Liver (tissue), 3 donors: ENCODE results near the gene RUNX1.

Experiments used
- GABPA ChIP-seq, 2 donors: IDR thresholded peaks in 1 of 2; conservative IDR thresholded peaks in 1 of 2; 2 replicates each; pipeline ENCODE4 v1.6.1; 2016; ENCODE audit warnings: antibody characterized with exemption in 2 of 2, mild to moderate bottlenecking in 1 of 2, moderate library complexity in 1 of 2
- JUND ChIP-seq, 2 donors: IDR thresholded peaks; 2 replicates each; pipeline ENCODE4 v1.6.1; 2016; ENCODE audit warnings: antibody characterized with exemption in 2 of 2
- RAD21 ChIP-seq, 2 donors: IDR thresholded peaks; 2 replicates each; pipeline ENCODE4 v1.6.1; 2016; ENCODE audit warnings: antibody characterized with exemption in 2 of 2, mild to moderate bottlenecking in 2 of 2
- RXRA ChIP-seq, 2 donors: IDR thresholded peaks; 2 replicates each; pipeline ENCODE4 v1.6.1; 2017 to 2018; ENCODE audit warnings: antibody characterized with exemption in 2 of 2, mild to moderate bottlenecking in 1 of 2
- SP1 ChIP-seq: IDR thresholded peaks from 2 replicates; pipeline ENCODE4 v1.6.1; 2018; ENCODE audit warnings: antibody characterized with exemption, mild to moderate bottlenecking
- TAF1 ChIP-seq: conservative IDR thresholded peaks from 2 replicates; pipeline ENCODE4 v1.6.1; 2016; ENCODE audit warnings: antibody characterized with exemption, mild to moderate bottlenecking
- YY1 ChIP-seq: IDR thresholded peaks from 2 replicates; pipeline ENCODE4 v1.6.1; 2016; ENCODE audit warnings: antibody characterized with exemption, mild to moderate bottlenecking
- TF ChIP-seq, protein P1 (sequence below): IDR thresholded peaks from 2 replicates; pipeline ENCODE4 v1.6.1; 2016; ENCODE audit warnings: antibody characterized with exemption
- TF ChIP-seq, protein P2 (sequence below): fragments of 150-350 bp; IDR thresholded peaks from 2 replicates; pipeline ENCODE4 v1.5.1; 2017; ENCODE audit warnings: improper control_type of control experiment, low read depth, low read length; ENCODE audit not compliant: missing input control
- TF ChIP-seq, protein P3 (sequence below): IDR thresholded peaks from 2 replicates; pipeline ENCODE4 v1.6.1; 2016; ENCODE audit warnings: antibody characterized with exemption
- TF ChIP-seq, protein P4 (sequence below): IDR thresholded peaks from 2 replicates; pipeline ENCODE4 v1.6.1; 2016; ENCODE audit warnings: antibody characterized with exemption, mild to moderate bottlenecking
- TF ChIP-seq, protein P5 (sequence below): IDR thresholded peaks from 2 replicates; pipeline ENCODE4 v1.6.1; 2016; ENCODE audit warnings: antibody characterized with exemption
- donor health status: healthy.
- donor health status: healthy.

DNA sequence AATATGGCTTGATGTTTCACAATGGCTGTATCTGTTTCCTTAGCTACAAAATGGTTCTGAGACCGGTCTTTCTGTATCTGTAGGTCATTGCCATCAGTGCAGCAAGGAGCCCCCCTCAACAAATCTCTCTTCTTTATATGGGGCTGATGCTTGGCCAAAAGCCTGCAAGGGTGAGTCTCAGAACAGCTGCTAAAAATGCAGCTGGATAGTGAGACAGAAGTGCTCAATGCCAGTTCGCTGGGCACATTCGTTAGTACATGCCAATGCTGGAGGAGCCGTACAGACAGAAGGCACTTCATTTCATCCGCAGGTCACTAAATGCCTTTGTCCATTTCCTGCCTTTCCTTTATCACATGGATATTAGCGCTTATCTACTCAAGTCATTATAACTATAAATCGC lies 67.3 kb downstream of the RUNX1 start:
- TF ChIP-seq, protein P1, sequence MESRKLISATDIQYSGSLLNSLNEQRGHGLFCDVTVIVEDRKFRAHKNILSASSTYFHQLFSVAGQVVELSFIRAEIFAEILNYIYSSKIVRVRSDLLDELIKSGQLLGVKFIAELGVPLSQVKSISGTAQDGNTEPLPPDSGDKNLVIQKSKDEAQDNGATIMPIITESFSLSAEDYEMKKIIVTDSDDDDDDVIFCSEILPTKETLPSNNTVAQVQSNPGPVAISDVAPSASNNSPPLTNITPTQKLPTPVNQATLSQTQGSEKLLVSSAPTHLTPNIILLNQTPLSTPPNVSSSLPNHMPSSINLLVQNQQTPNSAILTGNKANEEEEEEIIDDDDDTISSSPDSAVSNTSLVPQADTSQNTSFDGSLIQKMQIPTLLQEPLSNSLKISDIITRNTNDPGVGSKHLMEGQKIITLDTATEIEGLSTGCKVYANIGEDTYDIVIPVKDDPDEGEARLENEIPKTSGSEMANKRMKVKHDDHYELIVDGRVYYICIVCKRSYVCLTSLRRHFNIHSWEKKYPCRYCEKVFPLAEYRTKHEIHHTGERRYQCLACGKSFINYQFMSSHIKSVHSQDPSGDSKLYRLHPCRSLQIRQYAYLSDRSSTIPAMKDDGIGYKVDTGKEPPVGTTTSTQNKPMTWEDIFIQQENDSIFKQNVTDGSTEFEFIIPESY = no peak
- TF ChIP-seq, protein P2, sequence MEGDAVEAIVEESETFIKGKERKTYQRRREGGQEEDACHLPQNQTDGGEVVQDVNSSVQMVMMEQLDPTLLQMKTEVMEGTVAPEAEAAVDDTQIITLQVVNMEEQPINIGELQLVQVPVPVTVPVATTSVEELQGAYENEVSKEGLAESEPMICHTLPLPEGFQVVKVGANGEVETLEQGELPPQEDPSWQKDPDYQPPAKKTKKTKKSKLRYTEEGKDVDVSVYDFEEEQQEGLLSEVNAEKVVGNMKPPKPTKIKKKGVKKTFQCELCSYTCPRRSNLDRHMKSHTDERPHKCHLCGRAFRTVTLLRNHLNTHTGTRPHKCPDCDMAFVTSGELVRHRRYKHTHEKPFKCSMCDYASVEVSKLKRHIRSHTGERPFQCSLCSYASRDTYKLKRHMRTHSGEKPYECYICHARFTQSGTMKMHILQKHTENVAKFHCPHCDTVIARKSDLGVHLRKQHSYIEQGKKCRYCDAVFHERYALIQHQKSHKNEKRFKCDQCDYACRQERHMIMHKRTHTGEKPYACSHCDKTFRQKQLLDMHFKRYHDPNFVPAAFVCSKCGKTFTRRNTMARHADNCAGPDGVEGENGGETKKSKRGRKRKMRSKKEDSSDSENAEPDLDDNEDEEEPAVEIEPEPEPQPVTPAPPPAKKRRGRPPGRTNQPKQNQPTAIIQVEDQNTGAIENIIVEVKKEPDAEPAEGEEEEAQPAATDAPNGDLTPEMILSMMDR = no peak
- TF ChIP-seq SP1 (no peak), RAD21 (IDR thresholded peaks at IDR 0.05) (no peak), GABPA (IDR thresholded peaks at IDR 0.05 in 1 of 2, conservative IDR thresholded peaks at IDR 0.05 in 1 of 2) (no peak), TAF1 (no peak), YY1 (no peak), RXRA (IDR thresholded peaks at IDR 0.05) (no peak), JUND (IDR thresholded peaks at IDR 0.05) (no peak)
- TF ChIP-seq, protein P3, sequence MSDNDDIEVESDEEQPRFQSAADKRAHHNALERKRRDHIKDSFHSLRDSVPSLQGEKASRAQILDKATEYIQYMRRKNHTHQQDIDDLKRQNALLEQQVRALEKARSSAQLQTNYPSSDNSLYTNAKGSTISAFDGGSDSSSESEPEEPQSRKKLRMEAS = no peak
- TF ChIP-seq, protein P4, sequence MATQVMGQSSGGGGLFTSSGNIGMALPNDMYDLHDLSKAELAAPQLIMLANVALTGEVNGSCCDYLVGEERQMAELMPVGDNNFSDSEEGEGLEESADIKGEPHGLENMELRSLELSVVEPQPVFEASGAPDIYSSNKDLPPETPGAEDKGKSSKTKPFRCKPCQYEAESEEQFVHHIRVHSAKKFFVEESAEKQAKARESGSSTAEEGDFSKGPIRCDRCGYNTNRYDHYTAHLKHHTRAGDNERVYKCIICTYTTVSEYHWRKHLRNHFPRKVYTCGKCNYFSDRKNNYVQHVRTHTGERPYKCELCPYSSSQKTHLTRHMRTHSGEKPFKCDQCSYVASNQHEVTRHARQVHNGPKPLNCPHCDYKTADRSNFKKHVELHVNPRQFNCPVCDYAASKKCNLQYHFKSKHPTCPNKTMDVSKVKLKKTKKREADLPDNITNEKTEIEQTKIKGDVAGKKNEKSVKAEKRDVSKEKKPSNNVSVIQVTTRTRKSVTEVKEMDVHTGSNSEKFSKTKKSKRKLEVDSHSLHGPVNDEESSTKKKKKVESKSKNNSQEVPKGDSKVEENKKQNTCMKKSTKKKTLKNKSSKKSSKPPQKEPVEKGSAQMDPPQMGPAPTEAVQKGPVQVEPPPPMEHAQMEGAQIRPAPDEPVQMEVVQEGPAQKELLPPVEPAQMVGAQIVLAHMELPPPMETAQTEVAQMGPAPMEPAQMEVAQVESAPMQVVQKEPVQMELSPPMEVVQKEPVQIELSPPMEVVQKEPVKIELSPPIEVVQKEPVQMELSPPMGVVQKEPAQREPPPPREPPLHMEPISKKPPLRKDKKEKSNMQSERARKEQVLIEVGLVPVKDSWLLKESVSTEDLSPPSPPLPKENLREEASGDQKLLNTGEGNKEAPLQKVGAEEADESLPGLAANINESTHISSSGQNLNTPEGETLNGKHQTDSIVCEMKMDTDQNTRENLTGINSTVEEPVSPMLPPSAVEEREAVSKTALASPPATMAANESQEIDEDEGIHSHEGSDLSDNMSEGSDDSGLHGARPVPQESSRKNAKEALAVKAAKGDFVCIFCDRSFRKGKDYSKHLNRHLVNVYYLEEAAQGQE = no peak
- TF ChIP-seq, protein P5, sequence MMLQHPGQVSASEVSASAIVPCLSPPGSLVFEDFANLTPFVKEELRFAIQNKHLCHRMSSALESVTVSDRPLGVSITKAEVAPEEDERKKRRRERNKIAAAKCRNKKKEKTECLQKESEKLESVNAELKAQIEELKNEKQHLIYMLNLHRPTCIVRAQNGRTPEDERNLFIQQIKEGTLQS = no peak
